Uterus (tissue), 2 donors: Measurements from ENCODE around the gene IFNG-AS1.

Source experiments
- POLR2A ChIP-seq, 2 donors: fragments of 450-650 bp; IDR thresholded peaks; one replicate each; pipeline ENCODE4 v1.6.1; 2016; ENCODE audit warnings: antibody characterized with exemption in 2 of 2, mild to moderate bottlenecking in 1 of 2, moderate library complexity in 1 of 2
- TF ChIP-seq, protein P1 (sequence below), 4 experiments: fragments of 200-600 bp in 2 of 4; fragments of 450-650 bp in 2 of 4; sonication (generic) in 2 of 4; IDR thresholded peaks; one replicate each; pipeline ENCODE4 v1.5.1; 2016 to 2019; ENCODE audit warnings: antibody characterized with exemption in 4 of 4, mild to moderate bottlenecking in 2 of 4, moderate library complexity in 1 of 4

DNA sequence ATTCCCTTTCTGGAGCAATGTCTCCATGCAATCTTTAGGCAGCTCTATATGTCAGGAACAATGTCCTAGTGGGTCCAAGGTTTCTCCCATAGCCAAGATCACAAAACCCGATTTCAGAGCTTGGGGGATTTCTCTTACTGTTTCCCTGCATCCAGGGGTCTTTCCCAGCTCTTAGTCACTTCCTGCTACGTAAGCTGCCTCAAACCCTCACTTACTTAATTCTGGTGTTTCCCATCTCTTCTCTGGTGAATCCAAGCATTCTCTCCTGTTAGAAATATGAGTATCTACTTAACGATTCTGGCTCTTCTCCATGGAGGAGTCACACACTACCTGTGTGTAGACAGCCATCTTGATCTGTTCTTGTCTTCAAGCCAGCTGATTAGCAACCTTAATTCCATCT lies 80.0 kb downstream of the IFNG-AS1 start:
- TF ChIP-seq, protein P1, sequence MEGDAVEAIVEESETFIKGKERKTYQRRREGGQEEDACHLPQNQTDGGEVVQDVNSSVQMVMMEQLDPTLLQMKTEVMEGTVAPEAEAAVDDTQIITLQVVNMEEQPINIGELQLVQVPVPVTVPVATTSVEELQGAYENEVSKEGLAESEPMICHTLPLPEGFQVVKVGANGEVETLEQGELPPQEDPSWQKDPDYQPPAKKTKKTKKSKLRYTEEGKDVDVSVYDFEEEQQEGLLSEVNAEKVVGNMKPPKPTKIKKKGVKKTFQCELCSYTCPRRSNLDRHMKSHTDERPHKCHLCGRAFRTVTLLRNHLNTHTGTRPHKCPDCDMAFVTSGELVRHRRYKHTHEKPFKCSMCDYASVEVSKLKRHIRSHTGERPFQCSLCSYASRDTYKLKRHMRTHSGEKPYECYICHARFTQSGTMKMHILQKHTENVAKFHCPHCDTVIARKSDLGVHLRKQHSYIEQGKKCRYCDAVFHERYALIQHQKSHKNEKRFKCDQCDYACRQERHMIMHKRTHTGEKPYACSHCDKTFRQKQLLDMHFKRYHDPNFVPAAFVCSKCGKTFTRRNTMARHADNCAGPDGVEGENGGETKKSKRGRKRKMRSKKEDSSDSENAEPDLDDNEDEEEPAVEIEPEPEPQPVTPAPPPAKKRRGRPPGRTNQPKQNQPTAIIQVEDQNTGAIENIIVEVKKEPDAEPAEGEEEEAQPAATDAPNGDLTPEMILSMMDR (IDR thresholded peaks at IDR 0.05) = no peak
- TF ChIP-seq POLR2A (IDR thresholded peaks at IDR 0.05) = no peak
